Gastrocnemius medialis (tissue), 4 donors: Measurements from ENCODE around the gene TAS1R1. TPM values are rescaled to one million over a fixed set of nuclear protein-coding genes. Genes with fewer than 3 reads are reported as not detected.

Source experiments
- ATAC-seq, 2 donors: fragments of 150-250 bp; one replicate each; pipeline ENCODE4 v1.9.1; 2016
- DNase-seq, 2 donors: peaks; one replicate each; pipeline ENCODE4 v3.0.0-alpha.2; 2019
- H3K27ac ChIP-seq, 4 donors: fragments of 200-600 bp; sonication (generic); 1 replicate in 1 of 4; 2 replicates in 3 of 4; pipeline ENCODE4 v1.5.1; 2016 to 2018; ENCODE audit warnings: mild to moderate bottlenecking in 2 of 4, moderate library complexity in 1 of 4
- H3K27me3 ChIP-seq, 3 donors: fragments of 200-600 bp; sonication (generic) in 2 of 3; 1 replicate in 1 of 3; 2 replicates in 2 of 3; pipeline versions ENCODE4 v1.5.1 to v1.6.0; 2016 to 2019; ENCODE audit warnings: mild to moderate bottlenecking in 1 of 3, moderate library complexity in 1 of 3
- H3K36me3 ChIP-seq, 2 donors: fragments of 200-600 bp; sonication (generic) in 1 of 2; one replicate each; pipeline ENCODE4 v1.5.1; 2017 to 2018
- H3K4me1 ChIP-seq, 2 donors: fragments of 200-600 bp; sonication (generic) in 1 of 2; one replicate each; pipeline ENCODE4 v1.5.1; 2016 to 2017; ENCODE audit warnings: mild to moderate bottlenecking in 2 of 2
- H3K4me3 ChIP-seq, 4 donors: fragments of 200-600 bp; sonication (generic) in 3 of 4; 1 replicate in 1 of 4; 2 replicates in 3 of 4; pipeline ENCODE4 v1.5.1; 2016 to 2019; ENCODE audit warnings: mild to moderate bottlenecking in 2 of 4
- H3K9me3 ChIP-seq, 3 donors: fragments of 200-600 bp; sonication (generic) in 2 of 3; 1 replicate in 1 of 3; 2 replicates in 2 of 3; pipeline ENCODE4 v1.5.1; 2016 to 2019
- CTCF ChIP-seq, 5 experiments: fragments of 450-650 bp in 3 of 5; fragments of 200-600 bp in 2 of 5; sonication (generic) in 2 of 5; IDR thresholded peaks in 4 of 5; conservative IDR thresholded peaks in 1 of 5; 1 replicate in 4 of 5; 2 replicates in 1 of 5; pipeline ENCODE4 v1.5.1; 2016 to 2019; ENCODE audit warnings: antibody characterized with exemption in 5 of 5, mild to moderate bottlenecking in 3 of 5, moderate library complexity in 3 of 5
- POLR2A ChIP-seq, 2 donors: fragments of 450-650 bp; IDR thresholded peaks; one replicate each; pipeline ENCODE4 v1.6.1; 2017; ENCODE audit warnings: antibody characterized with exemption in 2 of 2, mild to moderate bottlenecking in 2 of 2, moderate library complexity in 2 of 2
- in situ Hi-C, 4 donors: fragments of 200-750 bp; cut with MboI; loops; one replicate each; pipeline versions ENCODE4 v1.15.0 to v1.8.0; 2017; ENCODE audit warnings: low sequenced_read_pairs in 4 of 4
- intact Hi-C: fragments of 100-400 bp; cut with DNase I; formaldehyde crosslinking; loops from one replicate; pipeline ENCODE4 v1.15.1; 2023; ENCODE audit warnings: low total_unique reads
- total RNA-seq, 4 donors: library from RNA; depleted of rRNA; stranded (reverse); fragments of >200 nt; gene quantifications; one replicate each; pipeline versions ENCODE4 v1.1.0 to v1.2.3, GENCODE V29; 2016

The TAS1R1 gene
- total RNA-seq, 4 donors from 2014 or later, result not detected

- Histone ChIP-seq H3K4me3 (no peak overlapping the region), H3K36me3 (peaks cover 0 to 37% of the 10 kb centered on the region in 2 donors), H3K27me3 (no peaks in the 10 kb centered on the region), H3K9me3 (no peaks in the 10 kb centered on the region), H3K27ac (no peak overlapping the region), H3K4me1 (peaks cover 0 to 10% of the 10 kb centered on the region in 2 donors)
- TF ChIP-seq CTCF (IDR thresholded peaks at IDR 0.05 in 4 of 5, conservative IDR thresholded peaks at IDR 0.05 in 1 of 5) (peak in 3 of 5 experiments; percentile 29 to 39 (median 34)), POLR2A (IDR thresholded peaks at IDR 0.05) (no peak)
- in situ Hi-C loops (no loop called here), intact Hi-C loops (no loop called here)
- peak in 1 of 2 donors; percentile 49 for ATAC-seq
- no peak for DNase-seq
These were observed 31.5 kb upstream of the TAS1R1 start for GRCh38 chr1:6523566-6523965.

- Histone ChIP-seq H3K27me3 (no peaks in the 10 kb centered on the region), H3K36me3 (peaks cover 0 to 65% of the 10 kb centered on the region in 2 donors), H3K4me3 (no peak overlapping the region), H3K4me1 (no peaks in the 10 kb centered on the region), H3K9me3 (no peaks in the 10 kb centered on the region), H3K27ac (no peak overlapping the region)
- intact Hi-C loops (no loop called here), in situ Hi-C loops (no loop called here)
- DNase-seq (no peak), ATAC-seq (no peak)
- TF ChIP-seq CTCF (IDR thresholded peaks at IDR 0.05 in 4 of 5, conservative IDR thresholded peaks at IDR 0.05 in 1 of 5) (no peak), POLR2A (IDR thresholded peaks at IDR 0.05) (no peak)
These were observed 28.8 kb upstream of the TAS1R1 start for GRCh38 chr1:6526316-6526715.

DNA sequence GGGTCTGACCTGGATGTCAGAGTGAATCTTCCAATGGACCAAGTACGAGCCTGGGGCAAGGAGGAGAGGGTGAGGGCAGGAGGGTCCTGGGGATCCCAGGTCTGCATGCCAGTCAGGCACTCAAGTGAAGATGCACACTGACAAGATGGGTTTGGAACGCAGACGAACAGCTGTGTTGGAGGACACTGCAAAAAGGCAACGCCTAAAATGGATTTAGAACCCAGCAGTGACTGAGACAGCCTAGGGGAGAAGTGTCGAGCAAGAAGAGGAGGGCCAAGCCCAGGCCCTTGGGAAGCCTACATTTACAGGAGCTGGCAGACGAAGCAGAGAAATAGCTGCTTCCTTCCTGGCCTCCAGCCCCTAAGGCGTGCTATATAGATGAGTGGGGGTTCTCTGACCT is 26.6 kb upstream of the TAS1R1 start:
- H3K36me3 ChIP-seq, result peaks cover 2 to 87% of the 10 kb centered on the region in 2 donors
- no peaks in the 10 kb centered on the region for H3K4me1 ChIP-seq
- ATAC-seq, result no peak
- H3K4me3 ChIP-seq, result no peak overlapping the region
- H3K27me3 ChIP-seq, result no peaks in the 10 kb centered on the region
- DNase-seq, result no peak
- in situ Hi-C loops (no loop called here), intact Hi-C loops (no loop called here)
- no peak for TF ChIP-seq CTCF (IDR thresholded peaks at IDR 0.05 in 4 of 5, conservative IDR thresholded peaks at IDR 0.05 in 1 of 5)
- no peak for TF ChIP-seq POLR2A (IDR thresholded peaks at IDR 0.05)
- H3K9me3 ChIP-seq, result no peaks in the 10 kb centered on the region
- no peak overlapping the region for H3K27ac ChIP-seq

DNA sequence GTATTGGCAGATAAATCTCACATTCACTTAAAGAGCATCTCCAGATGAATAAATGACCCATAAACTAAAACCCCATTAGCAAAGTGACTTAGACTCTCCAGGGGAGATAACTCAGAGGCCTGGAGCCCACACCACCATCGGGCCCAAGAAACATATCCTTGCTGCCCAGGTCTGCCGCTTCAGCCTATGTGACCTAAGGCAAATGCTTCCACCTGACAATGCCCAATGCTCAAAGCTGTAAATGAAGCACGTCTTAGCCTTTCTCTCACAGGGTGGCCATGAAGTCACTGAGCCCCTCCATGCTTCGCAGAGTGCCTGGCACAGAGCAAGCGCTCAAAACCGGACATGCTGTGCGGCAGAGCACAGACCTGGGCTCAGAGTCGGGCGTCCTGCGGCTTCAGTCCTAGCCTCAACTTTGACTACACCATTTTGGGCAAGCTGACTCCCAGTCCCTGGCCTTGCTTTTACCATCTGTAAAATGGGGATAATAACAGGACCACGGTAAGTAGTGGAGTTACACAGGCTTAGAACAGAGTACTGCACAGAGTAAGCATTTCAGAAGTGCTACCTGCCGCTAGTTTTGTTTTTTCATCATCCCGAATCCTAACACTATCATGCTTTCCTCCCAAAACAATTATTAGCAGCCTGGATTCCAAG is 24.5 kb upstream of the TAS1R1 start:
- H3K4me3 ChIP-seq, result no peak overlapping the region
- TF ChIP-seq POLR2A (IDR thresholded peaks at IDR 0.05), result no peak
- TF ChIP-seq CTCF (IDR thresholded peaks at IDR 0.05 in 4 of 5, conservative IDR thresholded peaks at IDR 0.05 in 1 of 5), result no peak
- in situ Hi-C loops, result no loop called here
- no peak for ATAC-seq
- H3K4me1 ChIP-seq, result no peaks in the 10 kb centered on the region
- H3K27me3 ChIP-seq, result no peaks in the 10 kb centered on the region
- peaks cover 2 to 85% of the 10 kb centered on the region in 2 donors for H3K36me3 ChIP-seq
- no peak for DNase-seq
- H3K9me3 ChIP-seq, result no peaks in the 10 kb centered on the region
- intact Hi-C loops, result no loop called here
- no peak overlapping the region for H3K27ac ChIP-seq

DNA sequence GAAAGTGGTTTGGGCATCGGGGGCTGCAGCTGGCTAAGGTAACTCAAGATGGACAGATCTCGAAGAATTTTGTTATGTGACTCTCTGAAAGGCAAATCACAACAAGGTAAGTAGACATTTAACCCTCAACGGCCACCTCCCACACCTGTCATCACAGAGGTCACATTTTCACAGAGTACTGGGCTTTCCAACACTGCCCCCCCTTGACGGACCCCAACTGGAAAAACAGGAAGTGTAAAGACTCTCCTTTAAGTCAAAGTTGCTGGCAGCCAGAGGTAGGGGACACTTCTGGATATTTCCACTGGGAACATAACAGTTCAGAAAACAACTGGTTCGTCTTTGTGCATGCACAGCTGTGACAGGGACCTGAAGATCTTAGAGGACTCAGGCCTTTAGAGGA is 23.1 kb upstream of the TAS1R1 start:
- Histone ChIP-seq H3K4me1 (no peaks in the 10 kb centered on the region), H3K4me3 (no peak overlapping the region), H3K9me3 (no peaks in the 10 kb centered on the region), H3K36me3 (peaks cover 2 to 77% of the 10 kb centered on the region in 2 donors), H3K27me3 (no peaks in the 10 kb centered on the region), H3K27ac (no peak overlapping the region)
- in situ Hi-C loops (no loop called here), intact Hi-C loops (no loop called here)
- TF ChIP-seq CTCF (IDR thresholded peaks at IDR 0.05 in 4 of 5, conservative IDR thresholded peaks at IDR 0.05 in 1 of 5) (no peak), POLR2A (IDR thresholded peaks at IDR 0.05) (no peak)
- DNase-seq, result no peak
- no peak for ATAC-seq
